B cell (primary cell): Measurements from ENCODE around the gene ASH1L. TPM values are rescaled to one million over a fixed set of nuclear protein-coding genes. Genes with fewer than 3 reads are reported as not detected.
A peak's percentile ranks its signal among the peaks of the same experiment; 100 is the strongest.
"Not testable (repeated sequence)": the region's sequence is repeated elsewhere in the genome, so short reads cannot be mapped to it uniquely, and the experiment has no call there.

ENCODE experiments used
- ATAC-seq: fragments of 200-7000 bp; cut with Tn5 transposase; one replicate; pipeline ENCODE4 v1.10.0; 2021; ENCODE audit warnings: low read depth, mild to moderate bottlenecking, moderate number of reproducible peaks, moderate library complexity
- CTCF ChIA-PET: fragments of 350-600 bp; sonication (Branson Sonifier 250); formaldehyde crosslinking; loops from one replicate; lab custom pipeline; 2021; ENCODE audit warnings: antibody characterized with exemption, inconsistent platforms; lab: Charles Lee
- POLR2A ChIA-PET: fragments of 350-600 bp; sonication (Branson Sonifier 250); formaldehyde crosslinking; loops from one replicate; lab custom pipeline; 2021; ENCODE audit warnings: antibody characterized with exemption; lab: Charles Lee
- DNase-seq: peaks from one replicate; pipeline ENCODE4 v3.0.0; 2013
- H2AFZ ChIP-seq: 2 replicates; pipeline ENCODE4 v1.6.1; 2012; ENCODE audit warnings: mild to moderate bottlenecking, low read depth, low read length; ENCODE audit not compliant: insufficient read depth, poor library complexity, severe bottlenecking
- H3K27ac ChIP-seq, 2 donors: 1 replicate in 1 of 2; 2 replicates in 1 of 2; pipeline ENCODE4 v1.5.1; 2012 to 2013; ENCODE audit warnings: low read length in 2 of 2, mild to moderate bottlenecking in 2 of 2, moderate library complexity in 1 of 2
- H3K27me3 ChIP-seq, 4 experiments: fragments of 200-600 bp in 1 of 4; sonication (generic) in 1 of 4; replicated peaks in 1 of 4; 1 replicate in 2 of 4; 2 replicates in 2 of 4; pipeline versions ENCODE4 v1.6.1 to v1.7.0; 2013 to 2016; ENCODE audit warnings: low read length in 3 of 4, mild to moderate bottlenecking in 2 of 4, mixed read lengths in 1 of 4, moderate library complexity in 1 of 4; ENCODE audit not compliant: insufficient read depth in 4 of 4, control insufficient read depth in 3 of 4; ENCODE audit errors: control extremely low read depth in 1 of 4
- H3K36me3 ChIP-seq, 2 experiments: replicated peaks in 1 of 2; 1 replicate in 1 of 2; 2 replicates in 1 of 2; pipeline versions ENCODE4 v1.6.1 to v1.7.1; 2013; ENCODE audit warnings: low read length in 1 of 2; ENCODE audit not compliant: insufficient read depth in 2 of 2, control insufficient read depth in 1 of 2; ENCODE audit errors: control extremely low read depth in 1 of 2, extremely low read depth in 1 of 2
- H3K4me1 ChIP-seq, 2 donors: fragments of 200-600 bp in 1 of 2; sonication (generic) in 1 of 2; 1 replicate in 1 of 2; 2 replicates in 1 of 2; pipeline versions ENCODE4 v1.5.1 to v1.6.1; 2013 to 2017; ENCODE audit warnings: low read length in 2 of 2; ENCODE audit not compliant: control insufficient read depth in 2 of 2, insufficient read depth in 2 of 2
- H3K4me2 ChIP-seq: replicated peaks from 2 replicates; pipeline ENCODE3; 2012; ENCODE audit warnings: mild to moderate bottlenecking, low read depth, low read length; ENCODE audit not compliant: poor library complexity, severe bottlenecking
- H3K4me3 ChIP-seq, 5 experiments: fragments of 200-600 bp in 1 of 5; sonication (generic) in 1 of 5; 1 replicate in 3 of 5; 2 replicates in 2 of 5; pipeline versions ENCODE4 v1.5.1 to v1.7.0; 2011 to 2016; ENCODE audit warnings: low read length in 4 of 5, mild to moderate bottlenecking in 4 of 5, low read depth in 2 of 5, control low read depth in 1 of 5, moderate library complexity in 1 of 5; ENCODE audit not compliant: insufficient read depth in 1 of 5; ENCODE audit errors: control extremely low read depth in 1 of 5, extremely low read depth in 1 of 5
- H3K79me2 ChIP-seq: fragments of 200-600 bp; sonication (generic); one replicate; pipeline ENCODE4 v1.6.0; 2016; ENCODE audit warnings: low read length; ENCODE audit not compliant: control insufficient read depth, insufficient read depth
- H3K9ac ChIP-seq: fragments of 200-600 bp; sonication (generic); 2 replicates; pipeline ENCODE4 v1.6.1; 2017; ENCODE audit warnings: mild to moderate bottlenecking, low read length, moderate library complexity
- H3K9me3 ChIP-seq, 3 donors: one replicate each; pipeline versions ENCODE4 v1.6.1 to v1.7.1; 2013; ENCODE audit warnings: low read length in 2 of 3; ENCODE audit not compliant: control insufficient read depth in 2 of 3, insufficient read depth in 1 of 3; ENCODE audit errors: control extremely low read depth in 1 of 3
- H4K20me1 ChIP-seq: 2 replicates; pipeline ENCODE4 v1.6.0; 2012; ENCODE audit warnings: mild to moderate bottlenecking, low read length; ENCODE audit not compliant: insufficient read depth, control insufficient read depth, poor library complexity, severe bottlenecking
- H3K27ac Mint-ChIP-seq: one replicate; pipeline ENCODE4 v1.8.0; 2021; ENCODE audit warnings: mixed read lengths
- H3K27me3 Mint-ChIP-seq: one replicate; pipeline ENCODE4 v1.8.0; 2021; ENCODE audit warnings: mixed read lengths
- H3K4me1 Mint-ChIP-seq: one replicate; pipeline ENCODE4 v1.8.0; 2021; ENCODE audit warnings: mixed read lengths
- H3K4me3 Mint-ChIP-seq: one replicate; pipeline ENCODE4 v1.8.0; 2021; ENCODE audit warnings: mixed read lengths
- H3K9me3 Mint-ChIP-seq: one replicate; pipeline ENCODE4 v1.8.0; 2022; ENCODE audit warnings: mixed read lengths; ENCODE audit not compliant: insufficient read depth
- EZH2 ChIP-seq: IDR thresholded peaks from 2 replicates; pipeline ENCODE4 v1.6.1; 2012; ENCODE audit warnings: borderline replicate concordance, low read depth, mild to moderate bottlenecking, moderate library complexity, low read length; ENCODE audit not compliant: insufficient read depth, poor library complexity, severe bottlenecking
- WGBS: methylation state at CpG from one replicate; pipeline ENCODE4 v1.1.5; 2013; ENCODE audit warnings: missing lambda C conversion rate; ENCODE audit not compliant: insufficient coverage; 5-methylcytosine and 5-hydroxymethylcytosine counted together
- intact Hi-C: fragments of 100-400 bp; cut with micrococcal nuclease; formaldehyde crosslinking; loops from one replicate; pipeline ENCODE4 v1.10.0; 2022
- polyA plus RNA-seq: library from polyadenylated mRNA; depleted of rRNA; stranded (reverse); fragments of >200 nt; gene quantifications from 2 replicates; pipeline ENCODE4 v1.2.3, GENCODE V29; 2012
- total RNA-seq, 2 donors: library from RNA; stranded (reverse); fragments of 120-200 nt in 1 of 2; gene quantifications; 1 replicate in 1 of 2; 2 replicates in 1 of 2; pipeline versions ENCODE4 v1.2.3 to v1.2.4, GENCODE V29; 2013 to 2022
- TF ChIP-seq, protein P1 (sequence below): fragments of 200-600 bp; IDR thresholded peaks from one replicate; pipeline ENCODE4 v1.8.0; 2022; ENCODE audit warnings: antibody characterized with exemption, mild to moderate bottlenecking

ASH1L gene
- total and polyA plus RNA-seq, 2 donors (not counting 1 experiment from before 2014, with no cell fraction given) = 17.7 to 124 TPM

DNA sequence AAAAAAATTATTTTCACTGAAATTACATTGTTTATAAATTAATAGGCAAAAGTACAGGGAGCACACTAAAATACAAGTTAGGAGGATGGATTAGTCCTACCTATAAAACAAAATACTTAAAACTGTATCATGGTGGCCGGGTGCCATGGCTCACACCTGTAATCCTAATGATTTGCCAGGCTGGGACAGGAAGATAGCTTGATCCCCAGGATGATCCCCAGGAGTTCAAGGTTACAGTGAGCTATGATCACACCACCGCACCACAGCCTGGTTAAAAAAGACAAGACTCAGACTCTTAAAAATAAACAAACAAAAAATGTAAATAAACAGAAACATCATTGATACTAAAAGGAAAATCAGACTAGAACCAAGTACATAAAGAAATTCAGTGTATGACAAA is 53.5 kb downstream of the ASH1L start:
- no peak overlapping the region for H3K4me3 ChIP-seq
- ChIA-PET POLR2A (no interaction called here), CTCF (no interaction called here)
- Mint-ChIP-seq H3K4me1 (peaks cover 28% of the 10 kb centered on the region), H3K27ac (no peak overlapping the region), H3K9me3 (no peaks in the 10 kb centered on the region), H3K27me3 (no peaks in the 10 kb centered on the region), H3K4me3 (no peak overlapping the region)
- H3K9ac ChIP-seq = no peak overlapping the region
- peaks cover 28% of the 10 kb centered on the region for H4K20me1 ChIP-seq
- no peak overlapping the region for H2AFZ ChIP-seq
- H3K4me1 ChIP-seq = peaks cover 9 to 13% of the 10 kb centered on the region in 2 donors
- peak overlapping the region in 1 of 2 donors; percentile 37 for H3K27ac ChIP-seq
- H3K27me3 ChIP-seq = no peaks in the 10 kb centered on the region
- H3K4me2 ChIP-seq = no peak overlapping the region
- H3K36me3 ChIP-seq = peaks cover 2 to 11% of the 10 kb centered on the region in 2 experiments
- DNase-seq = no peak
- ATAC-seq = no peak
- no peak for TF ChIP-seq EZH2
- TF ChIP-seq, protein P1, sequence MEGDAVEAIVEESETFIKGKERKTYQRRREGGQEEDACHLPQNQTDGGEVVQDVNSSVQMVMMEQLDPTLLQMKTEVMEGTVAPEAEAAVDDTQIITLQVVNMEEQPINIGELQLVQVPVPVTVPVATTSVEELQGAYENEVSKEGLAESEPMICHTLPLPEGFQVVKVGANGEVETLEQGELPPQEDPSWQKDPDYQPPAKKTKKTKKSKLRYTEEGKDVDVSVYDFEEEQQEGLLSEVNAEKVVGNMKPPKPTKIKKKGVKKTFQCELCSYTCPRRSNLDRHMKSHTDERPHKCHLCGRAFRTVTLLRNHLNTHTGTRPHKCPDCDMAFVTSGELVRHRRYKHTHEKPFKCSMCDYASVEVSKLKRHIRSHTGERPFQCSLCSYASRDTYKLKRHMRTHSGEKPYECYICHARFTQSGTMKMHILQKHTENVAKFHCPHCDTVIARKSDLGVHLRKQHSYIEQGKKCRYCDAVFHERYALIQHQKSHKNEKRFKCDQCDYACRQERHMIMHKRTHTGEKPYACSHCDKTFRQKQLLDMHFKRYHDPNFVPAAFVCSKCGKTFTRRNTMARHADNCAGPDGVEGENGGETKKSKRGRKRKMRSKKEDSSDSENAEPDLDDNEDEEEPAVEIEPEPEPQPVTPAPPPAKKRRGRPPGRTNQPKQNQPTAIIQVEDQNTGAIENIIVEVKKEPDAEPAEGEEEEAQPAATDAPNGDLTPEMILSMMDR = no peak
- 100% methylated on average over 1 of the region's 2 CpGs for WGBS
- H3K79me2 ChIP-seq = peaks cover 96% of the 10 kb centered on the region
- no peaks in the 10 kb centered on the region for H3K9me3 ChIP-seq
- intact Hi-C loops = loop anchor here (10.0 kb wide), 1 partner anchor 144 kb away; no protein-coding TSS in a partner anchor

DNA sequence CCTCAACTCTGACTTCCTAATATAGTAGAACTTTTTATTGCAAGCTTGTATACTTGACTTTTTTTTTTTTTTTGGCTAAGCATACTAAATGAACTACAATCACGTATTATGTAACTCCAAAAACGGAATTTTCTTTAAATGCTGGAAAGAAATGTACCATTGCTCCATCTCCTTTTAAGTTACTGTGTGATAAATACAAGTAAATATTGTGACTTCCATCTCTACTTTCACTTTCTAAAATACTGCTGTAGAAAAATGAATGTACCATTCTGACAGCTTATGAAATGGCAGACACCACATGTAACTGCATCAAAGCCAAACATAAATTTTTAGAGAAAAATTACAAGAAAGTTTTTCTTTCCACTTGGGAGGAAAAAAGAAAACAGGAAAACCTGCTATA is 54.7 kb downstream of the ASH1L start:
- H3K4me3 ChIP-seq = no peak overlapping the region
- no peak overlapping the region for H2AFZ ChIP-seq
- intact Hi-C loops = loop anchor here (10.0 kb wide), 1 partner anchor 143 kb away; no protein-coding TSS in a partner anchor
- H3K79me2 ChIP-seq = peaks cover 96% of the 10 kb centered on the region
- POLR2A ChIA-PET = interaction anchor here (0.7 kb wide), 1 partner anchor 49 kb away, joined by 6 read pairs; no protein-coding TSS in a partner anchor
- no peak for TF ChIP-seq EZH2
- TF ChIP-seq, protein P1 = no peak
- peaks cover 11 to 13% of the 10 kb centered on the region in 2 donors for H3K4me1 ChIP-seq
- peak overlapping the region in 1 of 2 donors; percentile 30 for H3K27ac ChIP-seq
- CTCF ChIA-PET = no interaction called here
- H3K27me3 Mint-ChIP-seq = no peaks in the 10 kb centered on the region
- peak overlapping the region; percentile 14 for H3K4me3 Mint-ChIP-seq
- peaks cover 28% of the 10 kb centered on the region for H3K4me1 Mint-ChIP-seq
- peaks cover 2 to 11% of the 10 kb centered on the region in 2 experiments for H3K36me3 ChIP-seq
- H3K9me3 Mint-ChIP-seq = no peaks in the 10 kb centered on the region
- WGBS = no CpG with 5 or more reads among the region's 2 CpGs
- H4K20me1 ChIP-seq = peaks cover 18% of the 10 kb centered on the region
- no peak overlapping the region for H3K9ac ChIP-seq
- no peak overlapping the region for H3K4me2 ChIP-seq
- ATAC-seq (no peak), DNase-seq (no peak)
- H3K9me3 ChIP-seq = no peaks in the 10 kb centered on the region
- H3K27me3 ChIP-seq = no peaks in the 10 kb centered on the region
- H3K27ac Mint-ChIP-seq = no peak overlapping the region

DNA sequence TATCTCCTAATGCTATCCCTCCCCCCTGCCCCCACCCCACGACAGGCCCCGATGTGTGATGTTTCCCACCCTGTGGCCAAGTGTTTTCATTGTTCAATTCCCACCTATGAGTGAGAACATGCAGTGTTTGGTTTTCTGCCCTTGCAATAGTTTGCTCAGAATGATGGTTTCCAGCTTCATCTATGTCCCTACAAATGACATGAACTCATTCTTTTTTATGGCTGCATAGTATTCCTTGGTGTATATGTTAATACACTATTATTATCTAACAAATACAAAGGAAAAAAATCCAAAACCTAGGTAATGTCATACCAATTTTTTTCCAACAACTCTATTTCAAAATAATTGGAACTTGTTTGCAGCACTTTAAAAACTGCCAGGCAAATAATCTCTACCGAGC is 56.6 kb downstream of the ASH1L start:
- H3K9me3 Mint-ChIP-seq, POLR2A ChIA-PET, H2AFZ ChIP-seq, H3K27ac ChIP-seq, H3K9ac ChIP-seq, H3K36me3 ChIP-seq, H3K9me3 ChIP-seq, H3K4me3 ChIP-seq, H3K27ac Mint-ChIP-seq, H3K27me3 Mint-ChIP-seq, H3K4me3 Mint-ChIP-seq, H4K20me1 ChIP-seq, H3K27me3 ChIP-seq, H3K4me2 ChIP-seq, DNase-seq, ATAC-seq, CTCF ChIA-PET: not testable (repeated sequence)
- Histone ChIP-seq H3K4me1 (peaks cover 16 to 17% of the 10 kb centered on the region in 2 donors), H3K79me2 (peaks cover 96% of the 10 kb centered on the region)
- H3K4me1 Mint-ChIP-seq = peaks cover 28% of the 10 kb centered on the region
- no CpG with 5 or more reads among the region's 3 CpGs for WGBS
- intact Hi-C loops = loop anchor here (10.0 kb wide), 1 partner anchor 141 kb away; no protein-coding TSS in a partner anchor
